Hepatocyte (in vitro differentiated cells): ENCODE data around the gene NUP210L. TPM values are rescaled to one million over a fixed set of nuclear protein-coding genes. Genes with fewer than 3 reads are reported as not detected.
"Not testable (repeated sequence)": the region's sequence is repeated elsewhere in the genome, so short reads cannot be mapped to it uniquely, and the experiment has no call there.

Experiments used
- DNase-seq: peaks from one replicate; pipeline ENCODE4 v3.0.0-alpha.2; 2016; ENCODE audit warnings: low spot score
- H2AFZ ChIP-seq: fragments of 200-600 bp; sonication (generic); 2 replicates; pipeline ENCODE4 v1.6.0; 2016; ENCODE audit warnings: antibody characterized with exemption, mild to moderate bottlenecking
- H3K27ac ChIP-seq: fragments of 200-600 bp; sonication (generic); 2 replicates; pipeline ENCODE4 v1.5.1; 2016; ENCODE audit warnings: mild to moderate bottlenecking
- H3K27me3 ChIP-seq: fragments of 200-600 bp; sonication (generic); 2 replicates; pipeline ENCODE4 v1.6.1; 2016
- H3K36me3 ChIP-seq: fragments of 200-600 bp; sonication (generic); replicated peaks from 2 replicates; pipeline ENCODE4 v1.5.1; 2016; ENCODE audit warnings: low read depth; ENCODE audit not compliant: insufficient read depth
- H3K4me1 ChIP-seq: fragments of 200-600 bp; sonication (generic); 2 replicates; pipeline ENCODE4 v1.5.1; 2016; ENCODE audit warnings: mild to moderate bottlenecking, moderate library complexity; ENCODE audit not compliant: insufficient read depth
- H3K4me2 ChIP-seq: fragments of 200-600 bp; sonication (generic); 2 replicates; pipeline ENCODE4 v1.6.0; 2016
- H3K4me3 ChIP-seq: fragments of 200-600 bp; sonication (generic); 2 replicates; pipeline ENCODE4 v1.5.1; 2016; ENCODE audit warnings: mild to moderate bottlenecking
- H3K79me2 ChIP-seq: fragments of 200-600 bp; sonication (generic); 2 replicates; pipeline ENCODE4 v1.6.0; 2017; ENCODE audit warnings: mild to moderate bottlenecking
- H3K9me2 ChIP-seq: fragments of 200-600 bp; sonication (generic); replicated peaks from 2 replicates; pipeline ENCODE4 v1.6.0; 2017; ENCODE audit warnings: mild to moderate bottlenecking; ENCODE audit not compliant: insufficient read depth
- H3K9me3 ChIP-seq: fragments of 200-600 bp; sonication (generic); 2 replicates; pipeline ENCODE4 v1.5.1; 2016; ENCODE audit warnings: low read depth, mild to moderate bottlenecking
- H4K20me1 ChIP-seq: fragments of 200-600 bp; sonication (generic); 2 replicates; pipeline ENCODE4 v1.6.0; 2016; ENCODE audit warnings: mild to moderate bottlenecking; ENCODE audit not compliant: insufficient read depth, poor library complexity, severe bottlenecking
- CTCF ChIP-seq: fragments of 200-600 bp; sonication (generic); IDR thresholded peaks from 2 replicates; pipeline ENCODE4 v1.5.1; 2016; ENCODE audit warnings: antibody characterized with exemption, mild to moderate bottlenecking; ENCODE audit not compliant: poor library complexity
- EZH2 ChIP-seq: fragments of 200-600 bp; sonication (generic); IDR thresholded peaks from 2 replicates; pipeline ENCODE4 v1.6.1; 2016; ENCODE audit warnings: antibody characterized with exemption, mild to moderate bottlenecking, borderline replicate concordance
- EZH2phosphoT487 ChIP-seq: fragments of 200-600 bp; sonication (generic); IDR thresholded peaks from one replicate; pipeline ENCODE4 v1.6.1; 2018; ENCODE audit warnings: antibody characterized with exemption, mild to moderate bottlenecking, low read depth, moderate library complexity; ENCODE audit not compliant: unreplicated experiment, severe bottlenecking
- WGBS: methylation state at CpG from one replicate; pipeline ENCODE4 v1.1.6; 2016; ENCODE audit warnings: low lambda C conversion rate; ENCODE audit errors: missing lambda C conversion rate; 5-methylcytosine and 5-hydroxymethylcytosine counted together
- polyA plus RNA-seq: library from polyadenylated mRNA; unstranded; fragments of >200 nt; fragmentation: Nextera tagmentation; extraction: Ambion mirVana; gene quantifications from 2 replicates; pipeline ENCODE4 v1.2.1, GENCODE V29; 2016
- total RNA-seq: library from RNA; depleted of rRNA; stranded (reverse); fragments of >200 nt; gene quantifications from 2 replicates; pipeline ENCODE4 v1.2.3, GENCODE V29; 2014

The NUP210L gene
- total and polyA plus RNA-seq, 2 experiments from 2014 or later: 0.03 TPM; not detected in 1

DNA sequence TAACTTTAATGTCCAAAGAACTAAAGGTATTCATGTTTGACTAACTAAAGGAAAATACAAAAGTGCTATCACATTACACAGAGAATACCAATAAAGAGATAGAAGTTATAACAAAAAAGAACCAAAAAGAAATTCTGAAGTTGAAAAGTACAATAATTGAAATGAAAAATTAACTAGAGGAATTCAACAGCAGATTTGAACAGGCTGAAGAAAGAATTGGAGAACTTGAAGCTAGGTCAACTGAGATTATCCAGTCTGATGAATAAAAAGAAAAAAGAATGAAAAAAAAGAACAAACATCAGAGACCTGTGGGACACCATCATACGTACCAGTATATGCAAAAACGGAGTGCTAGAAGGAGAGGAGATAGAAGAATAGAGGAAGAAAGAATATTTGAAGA lies 78.5 kb downstream of the NUP210L start:
- TF ChIP-seq CTCF (no peak), EZH2phosphoT487 (no peak), EZH2 (no peak)
- Histone ChIP-seq H4K20me1 (no peaks in the 10 kb centered on the region), H3K79me2 (no peaks in the 10 kb centered on the region), H2AFZ (no peak overlapping the region), H3K36me3 (no peaks in the 10 kb centered on the region), H3K9me2 (no peaks in the 10 kb centered on the region), H3K4me3 (no peak overlapping the region), H3K27me3 (no peaks in the 10 kb centered on the region), H3K4me2 (no peak overlapping the region), H3K9me3 (no peaks in the 10 kb centered on the region), H3K27ac (no peak overlapping the region), H3K4me1 (no peaks in the 10 kb centered on the region)
- no peak for DNase-seq
- 83% methylated on average over 2 of the region's 2 CpGs for WGBS

DNA sequence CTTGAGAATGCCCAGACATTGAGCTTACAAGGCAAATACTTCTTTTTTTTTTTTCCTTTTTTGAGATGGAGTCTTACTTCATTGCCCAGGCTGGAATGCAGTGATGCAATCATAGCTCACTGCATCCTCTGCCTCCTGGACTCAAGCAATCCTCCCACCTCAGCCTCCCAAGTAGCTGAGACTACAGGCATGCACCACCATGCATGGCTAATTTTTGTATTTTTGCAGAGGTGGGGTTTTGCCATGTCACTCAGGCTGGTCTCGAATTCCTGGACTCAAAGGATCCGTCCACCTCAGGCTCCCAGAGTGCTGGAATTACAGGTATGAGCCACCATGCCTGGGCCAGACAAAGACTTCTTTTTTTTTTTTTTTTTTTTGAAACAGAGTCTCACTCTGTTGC lies 79.1 kb downstream of the NUP210L start:
- no peaks in the 10 kb centered on the region for H4K20me1 ChIP-seq
- H3K4me1 ChIP-seq: no peaks in the 10 kb centered on the region
- no peak overlapping the region for H3K4me3 ChIP-seq
- no peaks in the 10 kb centered on the region for H3K9me3 ChIP-seq
- no peaks in the 10 kb centered on the region for H3K9me2 ChIP-seq
- no peak for DNase-seq
- TF ChIP-seq CTCF (no peak), EZH2phosphoT487 (no peak), EZH2 (no peak)
- no peak overlapping the region for H3K4me2 ChIP-seq
- no peaks in the 10 kb centered on the region for H3K79me2 ChIP-seq
- H3K36me3 ChIP-seq: no peaks in the 10 kb centered on the region
- H3K27ac ChIP-seq: no peak overlapping the region
- 93% methylated on average over 2 of the region's 2 CpGs for WGBS
- no peaks in the 10 kb centered on the region for H3K27me3 ChIP-seq
- no peak overlapping the region for H2AFZ ChIP-seq

DNA sequence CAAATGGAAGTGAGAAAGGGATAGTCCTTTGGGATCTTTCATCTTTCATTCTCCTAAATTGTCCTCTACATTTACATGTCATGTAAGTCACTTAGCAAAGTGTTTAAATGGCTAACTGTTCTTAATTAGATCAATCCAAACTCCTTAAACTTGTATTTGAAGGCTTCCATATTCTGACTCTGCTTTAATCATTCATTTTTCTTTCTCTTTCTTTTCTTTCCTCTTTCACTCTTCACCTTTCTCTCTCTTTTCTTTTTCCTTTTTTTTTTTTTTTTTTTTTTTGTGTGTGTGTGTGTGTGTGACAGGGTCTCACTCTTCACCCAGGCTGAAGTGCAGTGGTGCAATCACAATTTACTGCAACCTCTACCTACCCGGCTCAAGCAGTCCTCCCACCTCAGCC lies 92.6 kb downstream of the NUP210L start:
- H3K36me3 ChIP-seq: no peaks in the 10 kb centered on the region
- no peak overlapping the region for H3K4me2 ChIP-seq
- H4K20me1 ChIP-seq: no peaks in the 10 kb centered on the region
- H3K27me3 ChIP-seq: no peaks in the 10 kb centered on the region
- H3K4me1 ChIP-seq: no peaks in the 10 kb centered on the region
- no peaks in the 10 kb centered on the region for H3K9me2 ChIP-seq
- no peak overlapping the region for H3K27ac ChIP-seq
- no peak for DNase-seq
- H3K9me3 ChIP-seq: no peaks in the 10 kb centered on the region
- H3K79me2 ChIP-seq: no peaks in the 10 kb centered on the region
- H3K4me3 ChIP-seq: no peak overlapping the region
- no peak overlapping the region for H2AFZ ChIP-seq
- 82% methylated on average over 1 of the region's 1 CpG for WGBS
- no peak for TF ChIP-seq EZH2
- no peak for TF ChIP-seq EZH2phosphoT487
- no peak for TF ChIP-seq CTCF

GRCh38 chr1:154047436-154047835 lies 107.4 kb downstream of the NUP210L start:
- H3K9me2 ChIP-seq, H3K9me3 ChIP-seq, H4K20me1 ChIP-seq, DNase-seq, H3K27me3 ChIP-seq, H3K4me1 ChIP-seq, H3K4me3 ChIP-seq, H3K79me2 ChIP-seq, H3K27ac ChIP-seq, H3K36me3 ChIP-seq, H3K4me2 ChIP-seq, H2AFZ ChIP-seq: not testable (repeated sequence)
- 58% methylated on average over 4 of the region's 4 CpGs for WGBS

DNA sequence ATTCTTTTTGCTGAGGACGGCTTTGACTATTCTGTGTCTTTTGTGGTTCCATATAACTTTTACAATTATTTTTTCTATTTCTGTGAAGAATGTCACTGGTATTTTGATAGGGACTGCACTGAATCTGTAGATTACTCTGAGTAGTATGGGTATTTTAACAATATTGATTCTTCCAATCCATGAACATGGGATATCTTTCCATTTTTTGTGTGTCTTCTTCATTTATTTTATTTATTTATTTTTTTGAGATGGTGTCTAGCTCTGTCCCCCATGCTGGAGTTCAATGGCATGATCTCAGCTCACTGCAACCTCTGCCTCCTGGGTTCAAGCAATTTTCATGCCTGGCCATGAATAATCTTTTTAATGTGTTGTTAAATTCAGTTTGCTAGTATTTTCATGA lies 121.2 kb downstream of the NUP210L start:
- 89% methylated on average over 1 of the region's 1 CpG for WGBS
- H4K20me1 ChIP-seq, H2AFZ ChIP-seq: not testable (repeated sequence)

More for the DNA sequence above, 121.2 kb downstream of the NUP210L start:
- not testable (repeated sequence) for H3K4me3 ChIP-seq, H3K4me1 ChIP-seq, H3K27me3 ChIP-seq, H3K36me3 ChIP-seq, H3K79me2 ChIP-seq, DNase-seq, H3K9me3 ChIP-seq, H3K4me2 ChIP-seq, H3K9me2 ChIP-seq, H3K27ac ChIP-seq
